GM12875 (cell line): ENCODE results near the gene CCDC88C.

Experiments used
- H3K4me3 ChIP-seq: one replicate; pipeline ENCODE4 v1.5.1; 2011; ENCODE audit warnings: low read depth, low read length, control low read depth
- TF ChIP-seq, protein P1 (sequence below): IDR thresholded peaks from 2 replicates; pipeline ENCODE4 v1.5.1; 2011; ENCODE audit warnings: low read depth, mild to moderate bottlenecking, control low read depth, inconsistent platforms, low read length, moderate library complexity, borderline replicate concordance; ENCODE audit not compliant: insufficient read depth

The CCDC88C gene

GRCh38 chr14:91379579-91379932, 38.1 kb downstream of the CCDC88C start:
- TF ChIP-seq, protein P1, sequence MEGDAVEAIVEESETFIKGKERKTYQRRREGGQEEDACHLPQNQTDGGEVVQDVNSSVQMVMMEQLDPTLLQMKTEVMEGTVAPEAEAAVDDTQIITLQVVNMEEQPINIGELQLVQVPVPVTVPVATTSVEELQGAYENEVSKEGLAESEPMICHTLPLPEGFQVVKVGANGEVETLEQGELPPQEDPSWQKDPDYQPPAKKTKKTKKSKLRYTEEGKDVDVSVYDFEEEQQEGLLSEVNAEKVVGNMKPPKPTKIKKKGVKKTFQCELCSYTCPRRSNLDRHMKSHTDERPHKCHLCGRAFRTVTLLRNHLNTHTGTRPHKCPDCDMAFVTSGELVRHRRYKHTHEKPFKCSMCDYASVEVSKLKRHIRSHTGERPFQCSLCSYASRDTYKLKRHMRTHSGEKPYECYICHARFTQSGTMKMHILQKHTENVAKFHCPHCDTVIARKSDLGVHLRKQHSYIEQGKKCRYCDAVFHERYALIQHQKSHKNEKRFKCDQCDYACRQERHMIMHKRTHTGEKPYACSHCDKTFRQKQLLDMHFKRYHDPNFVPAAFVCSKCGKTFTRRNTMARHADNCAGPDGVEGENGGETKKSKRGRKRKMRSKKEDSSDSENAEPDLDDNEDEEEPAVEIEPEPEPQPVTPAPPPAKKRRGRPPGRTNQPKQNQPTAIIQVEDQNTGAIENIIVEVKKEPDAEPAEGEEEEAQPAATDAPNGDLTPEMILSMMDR = no peak
- no peak overlapping the region for H3K4me3 ChIP-seq

DNA sequence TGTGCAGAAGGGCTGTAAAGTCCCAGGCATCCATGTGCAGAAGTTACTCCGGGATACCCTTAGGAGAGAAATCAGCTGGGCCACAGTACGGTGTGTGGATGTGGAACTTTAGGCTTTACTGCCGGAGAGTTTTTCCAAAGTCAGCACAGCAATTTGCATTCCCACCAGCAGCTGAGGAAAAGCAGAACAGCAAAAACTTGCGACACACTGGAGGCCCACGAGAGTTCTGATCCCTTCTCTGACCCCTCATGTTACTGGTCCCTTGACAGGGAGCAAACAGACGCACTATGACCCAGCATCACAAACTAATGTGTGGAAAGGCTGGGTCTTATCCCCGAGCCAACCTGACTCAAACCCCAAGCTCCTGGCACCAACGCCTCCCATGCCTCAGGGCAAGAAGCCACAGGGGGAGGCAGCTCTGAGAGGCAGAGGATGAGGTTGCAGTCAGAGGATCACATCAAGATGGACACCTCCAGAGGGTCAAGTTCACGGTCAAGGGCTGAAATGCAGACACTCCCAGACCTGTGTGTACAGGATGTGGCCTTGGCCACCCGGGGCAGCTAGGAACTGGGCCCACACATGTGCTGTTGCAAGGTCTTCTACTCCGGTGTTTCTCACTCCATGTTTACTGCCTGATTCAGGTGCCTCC, 38.6 kb downstream of the CCDC88C start:
- TF ChIP-seq, protein P1 = no peak
- H3K4me3 ChIP-seq = no peak overlapping the region

- TF ChIP-seq, protein P1 = no peak
- no peak overlapping the region for H3K4me3 ChIP-seq
Measured at GRCh38 chr14:91377700-91378652, 39.6 kb downstream of the CCDC88C start.

- TF ChIP-seq, protein P1 = no peak
- no peak overlapping the region for H3K4me3 ChIP-seq
Measured at GRCh38 chr14:91376547-91377477, 40.8 kb downstream of the CCDC88C start.

GRCh38 chr14:91375720-91376452, 41.7 kb downstream of the CCDC88C start:
- TF ChIP-seq, protein P1 = no peak
- H3K4me3 ChIP-seq = no peak overlapping the region
